H9 (cell line): ENCODE data around the gene ARF5. TPM values are rescaled to one million over a fixed set of nuclear protein-coding genes. Genes with fewer than 3 reads are reported as not detected.

Experiments used
- DNase-seq: peaks from one replicate; pipeline ENCODE4 v3.0.0-alpha.2; 2017
- H2AFZ ChIP-seq: one replicate; pipeline ENCODE4 v1.6.1; 2013; ENCODE audit warnings: mild to moderate bottlenecking, low read length, control low read depth, moderate library complexity
- H2AK5ac ChIP-seq: 2 replicates; pipeline ENCODE4 v1.6.1; 2013; ENCODE audit warnings: low read length, control low read depth, mixed read lengths; ENCODE audit not compliant: insufficient read length
- H2BK120ac ChIP-seq: one replicate; pipeline ENCODE4 v1.6.1; 2013; ENCODE audit warnings: low read depth, mild to moderate bottlenecking, low read length, control low read depth, inconsistent platforms; ENCODE audit not compliant: poor library complexity, severe bottlenecking
- H2BK12ac ChIP-seq: 2 replicates; pipeline ENCODE4 v1.6.1; 2013; ENCODE audit warnings: low read length, control low read depth, mixed read lengths, low read depth; ENCODE audit not compliant: insufficient read length
- H2BK15ac ChIP-seq: 2 replicates; pipeline ENCODE4 v1.6.1; 2013; ENCODE audit warnings: low read depth, low read length, control low read depth
- H2BK20ac ChIP-seq: one replicate; pipeline ENCODE4 v1.6.1; 2013; ENCODE audit warnings: low read depth, mild to moderate bottlenecking, low read length, control low read depth, inconsistent platforms; ENCODE audit not compliant: poor library complexity, severe bottlenecking
- H2BK5ac ChIP-seq: 2 replicates; pipeline ENCODE4 v1.6.1; 2013; ENCODE audit warnings: low read length, control low read depth, mixed read lengths; ENCODE audit not compliant: insufficient read length
- H3K14ac ChIP-seq: 2 replicates; pipeline ENCODE4 v1.6.1; 2013; ENCODE audit warnings: low read length, control low read depth; ENCODE audit not compliant: insufficient read depth
- H3K18ac ChIP-seq: 2 replicates; pipeline ENCODE4 v1.6.1; 2013; ENCODE audit warnings: low read depth, mild to moderate bottlenecking, mixed read lengths, low read length, control low read depth; ENCODE audit not compliant: insufficient read length
- H3K23ac ChIP-seq: 2 replicates; pipeline ENCODE4 v1.6.1; 2013; ENCODE audit warnings: low read length, control low read depth, mixed read lengths, low read depth; ENCODE audit not compliant: insufficient read length
- H3K23me2 ChIP-seq: 2 replicates; pipeline ENCODE4 v1.6.1; 2013; ENCODE audit warnings: low read depth, mild to moderate bottlenecking, mixed read lengths, low read length, control low read depth; ENCODE audit not compliant: insufficient read length, poor library complexity, severe bottlenecking
- H3K27ac ChIP-seq: 2 replicates; pipeline ENCODE4 v1.5.1; 2013; ENCODE audit warnings: low read length, control low read depth, mixed read lengths, low read depth; ENCODE audit not compliant: insufficient read length
- H3K27me3 ChIP-seq: 2 replicates; pipeline ENCODE4 v1.6.1; 2013; ENCODE audit warnings: low read length, control low read depth, inconsistent platforms; ENCODE audit not compliant: insufficient read depth
- H3K4ac ChIP-seq: 2 replicates; pipeline ENCODE4 v1.6.1; 2013; ENCODE audit warnings: low read depth, mild to moderate bottlenecking, control low read depth, inconsistent platforms, low read length, moderate library complexity
- H3K4me1 ChIP-seq: 2 replicates; pipeline ENCODE4 v1.6.1; 2013; ENCODE audit warnings: low read length, control low read depth, inconsistent platforms; ENCODE audit not compliant: insufficient read depth
- H3K4me2 ChIP-seq: 2 replicates; pipeline ENCODE4 v1.6.1; 2013; ENCODE audit warnings: low read length, control low read depth, mixed read lengths; ENCODE audit not compliant: insufficient read length, insufficient read depth
- H3K56ac ChIP-seq: 2 replicates; pipeline ENCODE4 v1.6.1; 2013; ENCODE audit warnings: low read depth, mild to moderate bottlenecking, mixed read lengths, low read length, control low read depth; ENCODE audit not compliant: insufficient read length
- H3K79me1 ChIP-seq: 2 replicates; pipeline ENCODE4 v1.6.1; 2013; ENCODE audit warnings: low read depth, mild to moderate bottlenecking, moderate library complexity, low read length, control low read depth, inconsistent platforms; ENCODE audit not compliant: insufficient read depth, poor library complexity, severe bottlenecking
- H3K79me2 ChIP-seq: 2 replicates; pipeline ENCODE4 v1.6.1; 2013; ENCODE audit warnings: low read length, control low read depth, inconsistent platforms; ENCODE audit not compliant: insufficient read depth
- H3K9ac ChIP-seq: 2 replicates; pipeline ENCODE4 v1.6.1; 2013; ENCODE audit warnings: low read length, control low read depth, mixed read lengths; ENCODE audit not compliant: insufficient read length; ENCODE audit errors: extremely low read depth
- H3K9me3 ChIP-seq: one replicate; pipeline ENCODE4 v1.6.1; 2013; ENCODE audit warnings: low read depth, low read length, inconsistent platforms; ENCODE audit not compliant: control insufficient read depth
- H3T11ph ChIP-seq: one replicate; pipeline ENCODE4 v1.6.1; 2013; ENCODE audit warnings: mild to moderate bottlenecking, low read length, control low read depth, inconsistent platforms
- H4K20me1 ChIP-seq: one replicate; pipeline ENCODE4 v1.6.1; 2013; ENCODE audit not compliant: control insufficient read depth, insufficient read length, insufficient read depth
- H4K5ac ChIP-seq: 2 replicates; pipeline ENCODE4 v1.6.1; 2013; ENCODE audit warnings: low read depth, mild to moderate bottlenecking, mixed read lengths, low read length, control low read depth; ENCODE audit not compliant: insufficient read length
- H4K8ac ChIP-seq: replicated peaks from 2 replicates; pipeline ENCODE4 v1.6.1; 2013; ENCODE audit warnings: low read length, control low read depth, mixed read lengths, low read depth; ENCODE audit not compliant: insufficient read length
- H4K91ac ChIP-seq: 2 replicates; pipeline ENCODE4 v1.6.1; 2013; ENCODE audit warnings: low read depth, mild to moderate bottlenecking, moderate library complexity, mixed read lengths, low read length, control low read depth; ENCODE audit not compliant: insufficient read length
- H3K27ac Mint-ChIP-seq, 3 experiments: 2 replicates in 2 of 3; 3 replicates in 1 of 3; pipeline ENCODE4 v1.8.0; 2020 to 2021; ENCODE audit warnings: mixed read lengths in 3 of 3, mild to moderate bottlenecking in 1 of 3, moderate library complexity in 1 of 3
- H3K27me3 Mint-ChIP-seq: 2 replicates; pipeline ENCODE4 v1.8.0; 2021; ENCODE audit warnings: low read depth, mild to moderate bottlenecking, moderate library complexity, mixed read lengths
- H3K36me3 Mint-ChIP-seq, 3 experiments: 2 replicates in 2 of 3; 3 replicates in 1 of 3; pipeline ENCODE4 v1.8.0; 2020 to 2021; ENCODE audit warnings: low read depth in 3 of 3, mixed read lengths in 3 of 3; ENCODE audit not compliant: insufficient read depth in 1 of 3
- H3K4me1 Mint-ChIP-seq, 2 experiments: 2 replicates each; pipeline ENCODE4 v1.8.0; 2020; ENCODE audit warnings: mixed read lengths in 2 of 2
- H3K4me3 Mint-ChIP-seq, 2 experiments: 2 replicates in 1 of 2; 3 replicates in 1 of 2; pipeline ENCODE4 v1.8.0; 2020 to 2021; ENCODE audit warnings: mild to moderate bottlenecking in 2 of 2, mixed read lengths in 2 of 2, moderate library complexity in 1 of 2
- H3K9me3 Mint-ChIP-seq, 2 experiments: 2 replicates in 1 of 2; 3 replicates in 1 of 2; pipeline ENCODE4 v1.8.0; 2020; ENCODE audit warnings: mild to moderate bottlenecking in 2 of 2, mixed read lengths in 2 of 2, moderate library complexity in 1 of 2
- CTCF ChIP-seq: fragments of 200-600 bp; sonication (generic); conservative IDR thresholded peaks from 3 replicates; pipeline ENCODE4 v1.8.0; 2021; ENCODE audit warnings: antibody characterized with exemption, mild to moderate bottlenecking
- WGBS: extraction: QIAGEN DNeasy Blood & Tissue Kit; methylation state at CpG from one replicate; pipeline ENCODE4 v1.1.7; 2013; ENCODE audit warnings: missing lambda C conversion rate, low lambda C conversion rate, mixed read lengths; ENCODE audit not compliant: insufficient read length; ENCODE audit errors: extremely low coverage; 5-methylcytosine and 5-hydroxymethylcytosine counted together
- total RNA-seq: library from RNA; stranded (reverse); gene quantifications from 2 replicates; pipeline ENCODE4 v1.2.1, GENCODE V29; 2021

The ARF5 gene
- total RNA-seq, 1 experiment from 2014 or later = 169 TPM

GRCh38 chr7:127598318-127598717 is 10.1 kb downstream of the ARF5 start:
- no peak overlapping the region for H3K27ac ChIP-seq
- Mint-ChIP-seq H3K27me3 (peaks cover 17% of the 10 kb centered on the region), H3K27ac (no peak overlapping the region), H3K4me3 (no peak overlapping the region), H3K4me1 (peaks cover 18 to 19% of the 10 kb centered on the region in 2 experiments), H3K9me3 (no peaks in the 10 kb centered on the region), H3K36me3 (no peaks in the 10 kb centered on the region)
- H3K9me3 ChIP-seq = no peaks in the 10 kb centered on the region
- H3K4ac ChIP-seq = no peak overlapping the region
- TF ChIP-seq CTCF = peak; percentile 89
- H3K79me2 ChIP-seq = no peaks in the 10 kb centered on the region
- no peak overlapping the region for H3K9ac ChIP-seq
- DNase-seq = peak; percentile 85
- no peak overlapping the region for H3K14ac ChIP-seq
- H2BK12ac ChIP-seq = no peak overlapping the region
- H3K4me2 ChIP-seq = no peak overlapping the region
- H3K27me3 ChIP-seq = no peaks in the 10 kb centered on the region
- no peak overlapping the region for H4K91ac ChIP-seq
- H3K4me1 ChIP-seq = peaks cover 6% of the 10 kb centered on the region; the same call in 1 of the 2 replicates
- H3K18ac ChIP-seq = no peak overlapping the region
- H2BK15ac ChIP-seq = no peak overlapping the region
- H3K23ac ChIP-seq = no peak overlapping the region
- H4K5ac ChIP-seq = no peak overlapping the region
- H2BK20ac ChIP-seq = no peak overlapping the region
- no peak overlapping the region for H3T11ph ChIP-seq
- no peak overlapping the region for H3K56ac ChIP-seq
- no peaks in the 10 kb centered on the region for H3K23me2 ChIP-seq
- H2AFZ ChIP-seq = no peak overlapping the region
- no peak overlapping the region for H2AK5ac ChIP-seq
- no peaks in the 10 kb centered on the region for H3K79me1 ChIP-seq
- H4K8ac ChIP-seq = no peak overlapping the region
- no peaks in the 10 kb centered on the region for H4K20me1 ChIP-seq
- no peak overlapping the region for H2BK5ac ChIP-seq
- H2BK120ac ChIP-seq = no peak overlapping the region
- WGBS = no CpG with 5 or more reads among the region's 6 CpGs
